Nephron (organoid): ENCODE results near the gene C2orf78.
"Not testable (repeated sequence)": the region's sequence is repeated elsewhere in the genome, so short reads cannot be mapped to it uniquely, and the experiment has no call there.

ENCODE experiments used
- H3K27ac Mint-ChIP-seq, 3 experiments: 2 replicates each; pipeline ENCODE4 v1.8.0; 2020; ENCODE audit warnings: mixed read lengths in 3 of 3, mild to moderate bottlenecking in 2 of 3, moderate library complexity in 1 of 3
- H3K27me3 Mint-ChIP-seq: 2 replicates; pipeline ENCODE4 v1.8.0; 2021; ENCODE audit warnings: low read depth, mild to moderate bottlenecking, moderate library complexity, mixed read lengths
- H3K36me3 Mint-ChIP-seq: 2 replicates; pipeline ENCODE4 v1.8.0; 2020; ENCODE audit warnings: low read depth, mixed read lengths
- H3K4me1 Mint-ChIP-seq: 2 replicates; pipeline ENCODE4 v1.8.0; 2020; ENCODE audit warnings: mixed read lengths
- H3K4me3 Mint-ChIP-seq, 3 experiments: 2 replicates each; pipeline ENCODE4 v1.8.0; 2020; ENCODE audit warnings: mild to moderate bottlenecking in 3 of 3, mixed read lengths in 3 of 3, moderate library complexity in 2 of 3
- H3K9me3 Mint-ChIP-seq: 2 replicates; pipeline ENCODE4 v1.8.0; 2020; ENCODE audit warnings: mixed read lengths
- CTCF ChIP-seq, 3 experiments: fragments of 200-600 bp; sonication (generic); IDR thresholded peaks; one replicate each; pipeline ENCODE4 v1.5.0; 2021; ENCODE audit warnings: antibody characterized with exemption in 3 of 3; ENCODE audit not compliant: unreplicated experiment in 3 of 3

Gene C2orf78

GRCh38 chr2:73783883-73784282 is at the start of gene C2orf78:
C2orf78 (plus strand) TSS chr2:73784183; CDS start chr2:73784310, 127 bp downstream.
- peaks cover 10% of the 10 kb centered on the region for H3K4me1 Mint-ChIP-seq
- not testable (repeated sequence) for H3K27me3 Mint-ChIP-seq, H3K27ac Mint-ChIP-seq, H3K9me3 Mint-ChIP-seq, H3K36me3 Mint-ChIP-seq, H3K4me3 Mint-ChIP-seq

DNA sequence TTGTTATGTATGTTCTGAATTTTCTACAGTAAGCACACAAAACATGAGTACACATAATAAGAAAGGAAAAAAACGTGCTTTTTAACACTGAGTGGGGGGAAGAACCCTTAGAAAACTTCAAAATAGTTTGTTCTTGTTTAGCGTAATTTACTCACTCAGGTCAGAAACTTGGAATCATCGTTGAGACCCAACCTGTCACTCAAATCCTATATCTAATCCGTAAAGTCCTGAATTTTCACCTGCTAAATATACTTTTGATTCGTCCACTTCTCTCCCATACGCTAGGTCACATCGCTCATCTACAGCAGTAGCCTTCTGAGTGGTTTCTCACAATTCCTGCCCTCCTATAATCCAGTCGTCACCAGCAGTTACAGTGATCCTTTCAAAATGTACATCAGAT is 47.6 kb upstream of the C2orf78 start:
- no peak for TF ChIP-seq CTCF (IDR thresholded peaks at IDR 0.05; ENCODE audit: unreplicated experiment in 3 of 3)
- Mint-ChIP-seq H3K4me3 (peak overlapping the region; percentile 91 to 97 (median 93)), H3K36me3 (peaks cover 56% of the 10 kb centered on the region), H3K9me3 (peaks cover 11% of the 10 kb centered on the region), H3K27me3 (peaks cover 8% of the 10 kb centered on the region), H3K4me1 (peaks cover 13% of the 10 kb centered on the region), H3K27ac (peak overlapping the region; percentile 65 to 96 (median 70))

- no peak for TF ChIP-seq CTCF (IDR thresholded peaks at IDR 0.05; ENCODE audit: unreplicated experiment in 3 of 3)
- H3K4me1 Mint-ChIP-seq = peaks cover 13% of the 10 kb centered on the region
- peaks cover 11% of the 10 kb centered on the region for H3K9me3 Mint-ChIP-seq
- H3K27ac Mint-ChIP-seq = peak within 1 kb of the TSS; percentile 65 to 96 (median 70)
- peaks cover 15% of the 10 kb centered on the region for H3K27me3 Mint-ChIP-seq
- peak within 1 kb of the TSS; percentile 91 to 97 (median 93) for H3K4me3 Mint-ChIP-seq
- H3K36me3 Mint-ChIP-seq = peaks cover 56% of the 10 kb centered on the region
Observed at GRCh38 chr2:73736855-73737779, 46.9 kb upstream of the C2orf78 start, which contains the start of gene TPRKB. TPRKB (minus strand) TSS chr2:73737345; CDS start chr2:73734569, 2,776 bp downstream.

- H3K4me3 Mint-ChIP-seq = peak overlapping the region; percentile 41 to 66 (median 64)
- peak overlapping the region in 1 of 3 experiments; percentile 31 for H3K27ac Mint-ChIP-seq
- H3K27me3 Mint-ChIP-seq = peaks cover 16% of the 10 kb centered on the region
- H3K9me3 Mint-ChIP-seq = peaks cover 13% of the 10 kb centered on the region
- no peak for TF ChIP-seq CTCF (IDR thresholded peaks at IDR 0.05; ENCODE audit: unreplicated experiment in 3 of 3)
- H3K4me1 Mint-ChIP-seq = peaks cover 13% of the 10 kb centered on the region
- H3K36me3 Mint-ChIP-seq = peaks cover 54% of the 10 kb centered on the region
Observed at GRCh38 chr2:73739101-73739500, 44.9 kb upstream of the C2orf78 start.

DNA sequence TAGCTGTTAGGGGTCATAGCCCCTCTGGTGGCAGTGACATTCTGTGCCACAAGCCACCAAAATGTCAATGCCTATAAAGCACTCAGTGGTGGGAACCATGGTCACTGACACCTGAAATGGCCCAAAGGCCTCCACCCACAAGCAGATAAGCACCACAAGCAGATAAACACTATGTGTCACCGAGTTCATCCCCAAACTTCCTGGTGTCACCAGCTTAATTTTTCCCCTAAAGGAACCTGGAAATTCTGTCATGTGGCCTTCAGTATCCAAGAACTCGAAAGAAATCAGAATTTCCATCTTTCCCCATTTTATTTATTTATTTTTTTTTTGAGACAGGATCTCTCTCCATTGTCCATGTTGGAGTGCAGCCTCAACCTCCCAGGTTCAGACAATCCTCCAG is 43.2 kb upstream of the C2orf78 start:
- H3K36me3 Mint-ChIP-seq = peaks cover 63% of the 10 kb centered on the region
- H3K4me3 Mint-ChIP-seq = no peak overlapping the region
- H3K4me1 Mint-ChIP-seq = peaks cover 13% of the 10 kb centered on the region
- TF ChIP-seq CTCF (IDR thresholded peaks at IDR 0.05; ENCODE audit: unreplicated experiment in 3 of 3) = no peak
- H3K9me3 Mint-ChIP-seq = peaks cover 19% of the 10 kb centered on the region
- no peak overlapping the region for H3K27ac Mint-ChIP-seq
- H3K27me3 Mint-ChIP-seq = peaks cover 16% of the 10 kb centered on the region

DNA sequence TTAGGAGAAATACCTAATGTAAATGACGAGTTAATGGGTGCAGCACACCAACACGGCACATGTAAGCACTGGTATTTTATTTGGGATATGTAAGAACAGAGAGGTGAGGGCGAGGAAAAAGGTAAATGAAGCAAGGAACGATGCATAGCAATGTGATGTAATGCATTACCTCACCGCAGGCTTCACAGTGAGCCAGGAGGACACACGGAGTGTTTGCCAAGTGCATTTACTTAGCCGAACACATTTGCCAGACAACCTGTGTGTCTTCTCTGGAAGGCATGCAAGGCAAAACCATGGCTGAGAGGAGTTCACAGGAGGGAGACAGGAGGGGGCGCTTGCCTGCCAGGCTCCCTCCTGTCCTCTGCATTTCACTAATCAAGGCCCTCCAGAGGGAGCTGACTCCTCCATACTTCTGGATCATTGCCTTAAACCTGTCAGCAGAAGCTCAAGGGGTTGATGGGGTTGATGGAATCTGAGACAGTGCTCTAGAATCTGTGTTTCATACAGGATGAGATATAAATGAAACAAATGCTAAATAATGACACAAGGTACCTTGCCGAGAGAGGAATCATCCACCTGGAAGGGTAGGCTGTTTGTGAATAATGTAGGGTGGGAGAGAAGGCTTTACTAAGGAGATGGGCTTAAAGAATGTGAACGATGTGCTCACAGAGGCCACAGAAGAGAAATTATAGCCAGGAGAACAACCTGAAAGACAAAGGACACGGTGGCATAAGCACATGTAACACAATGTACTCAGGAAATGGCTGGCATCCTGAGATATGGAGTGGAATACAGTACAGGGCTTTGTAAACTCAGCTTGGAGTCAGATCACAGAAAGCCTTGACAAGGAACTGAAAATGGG is 37.7 kb upstream of the C2orf78 start:
- Mint-ChIP-seq H3K4me3 (no peak overlapping the region), H3K36me3 (peaks cover 63% of the 10 kb centered on the region), H3K27me3 (peaks cover 9% of the 10 kb centered on the region), H3K4me1 (no peaks in the 10 kb centered on the region), H3K27ac (no peak overlapping the region), H3K9me3 (peaks cover 8% of the 10 kb centered on the region)
- no peak for TF ChIP-seq CTCF (IDR thresholded peaks at IDR 0.05; ENCODE audit: unreplicated experiment in 3 of 3)
